HG02840 (cell line): ENCODE data around the gene HAUS1.
A peak's percentile ranks its signal among the peaks of the same experiment; 100 is the strongest.
"Not testable (repeated sequence)": the region's sequence is repeated elsewhere in the genome, so short reads cannot be mapped to it uniquely, and the experiment has no call there.

Source experiments
- ATAC-seq: cut with Tn5 transposase; IDR thresholded peaks from one replicate; pipeline ENCODE4 v1.9.1; 2021; ENCODE audit warnings: mild to moderate bottlenecking, moderate library complexity, moderate number of reproducible peaks; ENCODE audit not compliant: unreplicated experiment, low FRiP score

HAUS1 gene

DNA sequence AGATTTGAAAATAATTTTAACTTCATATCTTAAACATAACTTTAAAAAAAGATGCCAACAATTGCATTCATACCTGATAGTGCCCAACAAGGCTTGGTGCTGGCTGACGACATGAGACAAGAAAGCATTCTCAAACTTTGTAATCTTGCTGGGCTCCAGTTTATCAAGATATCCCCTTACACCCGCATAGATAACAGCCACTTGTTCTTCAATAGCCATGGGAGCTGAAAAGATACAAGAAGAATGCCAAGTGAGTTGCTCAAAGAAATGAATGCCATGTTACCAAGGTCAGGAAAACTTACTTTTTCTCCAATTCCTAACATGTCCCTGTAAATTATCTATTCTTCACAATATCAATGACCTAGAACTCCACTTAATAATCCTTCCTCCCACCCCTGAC, 19.8 kb upstream of the HAUS1 start:
- ATAC-seq, result no peak

DNA sequence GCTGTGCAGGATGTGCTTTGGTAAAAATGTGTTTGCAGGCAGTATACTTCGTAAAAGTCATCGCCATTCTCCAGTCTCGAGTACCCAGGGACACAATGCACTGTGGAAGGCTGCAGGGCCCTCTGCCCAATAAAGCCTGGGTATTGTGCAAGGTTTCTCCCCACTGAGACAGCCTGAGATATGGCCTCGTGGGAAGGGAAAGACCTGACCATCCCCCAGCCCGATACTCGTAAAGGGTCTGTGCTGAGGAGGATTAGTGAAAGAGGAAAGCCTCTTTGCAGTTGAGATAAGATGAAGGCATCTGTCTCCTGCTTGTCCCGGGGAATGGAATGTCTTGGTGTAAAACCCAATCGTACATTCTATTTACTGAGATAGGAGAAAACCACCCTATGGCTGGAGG, 15.7 kb upstream of the HAUS1 start:
- not testable (repeated sequence) for ATAC-seq

DNA sequence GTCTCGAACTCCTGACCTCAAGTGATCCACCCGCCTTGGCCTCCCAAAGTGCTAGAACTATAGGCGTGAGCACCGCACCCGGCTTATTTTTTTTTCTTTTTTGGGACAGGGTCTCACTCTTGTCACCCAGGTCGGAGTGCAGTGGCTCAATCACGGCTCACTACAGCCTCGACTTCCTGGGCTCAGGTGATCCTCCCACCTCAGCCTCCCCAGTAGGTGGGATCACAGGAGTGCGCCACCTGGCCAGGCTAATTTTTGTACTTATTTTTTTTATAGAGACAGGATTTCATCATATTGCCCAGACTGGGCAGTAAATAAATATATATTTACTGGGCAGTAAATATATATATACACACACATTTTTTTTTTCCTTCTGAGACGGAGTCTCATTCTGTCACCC, 8.7 kb upstream of the HAUS1 start:
- ATAC-seq, result no peak

DNA sequence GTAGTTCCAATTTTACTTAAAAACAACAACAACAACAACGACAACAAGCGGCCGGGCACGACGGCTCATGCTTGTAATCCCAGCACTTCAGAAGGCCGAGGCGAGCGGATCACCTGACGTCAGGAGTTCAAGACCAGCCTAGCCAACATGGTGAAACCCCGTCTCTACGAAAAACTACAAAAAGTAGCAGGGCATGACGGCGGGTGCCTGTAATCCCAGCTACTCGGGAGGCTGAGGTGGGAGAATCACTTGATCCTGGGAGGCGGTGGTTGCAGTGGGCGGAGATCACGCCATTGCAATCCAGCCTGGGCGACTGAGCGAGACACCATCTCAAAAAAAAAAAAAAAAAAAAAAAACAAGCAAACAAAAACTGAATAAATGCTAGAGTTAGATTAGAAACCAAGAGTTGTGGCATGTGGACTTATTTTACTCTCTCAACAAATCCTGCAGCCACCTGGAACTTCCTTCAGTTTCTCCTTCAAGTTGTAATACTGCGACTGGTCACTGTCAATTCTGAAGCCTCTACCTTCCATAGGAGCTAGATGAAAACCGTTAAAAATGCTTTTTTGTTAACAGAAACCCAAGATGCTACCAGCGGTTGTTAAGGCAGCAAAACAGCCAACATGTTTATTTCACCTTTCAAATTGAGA, 7.4 kb upstream of the HAUS1 start:
- no peak for ATAC-seq

DNA sequence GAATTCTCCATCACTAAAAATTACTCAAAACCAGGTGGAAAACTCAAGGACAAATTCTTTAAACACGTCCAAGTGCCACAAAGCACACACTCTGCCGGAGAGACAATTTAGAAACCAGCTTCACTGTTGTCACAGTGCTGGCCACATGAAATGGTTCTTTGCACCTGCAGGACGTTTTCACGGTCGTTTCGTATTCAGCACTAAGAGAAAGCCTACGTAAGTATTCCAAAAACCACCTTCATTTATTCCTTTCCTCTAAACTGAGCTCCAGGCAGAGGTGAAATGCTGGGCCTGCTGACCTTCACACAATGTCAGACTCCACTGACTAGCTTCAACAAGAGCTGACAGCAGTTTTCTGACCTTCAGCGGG, 6.8 kb upstream of the HAUS1 start:
- peak; percentile 17 for ATAC-seq

DNA sequence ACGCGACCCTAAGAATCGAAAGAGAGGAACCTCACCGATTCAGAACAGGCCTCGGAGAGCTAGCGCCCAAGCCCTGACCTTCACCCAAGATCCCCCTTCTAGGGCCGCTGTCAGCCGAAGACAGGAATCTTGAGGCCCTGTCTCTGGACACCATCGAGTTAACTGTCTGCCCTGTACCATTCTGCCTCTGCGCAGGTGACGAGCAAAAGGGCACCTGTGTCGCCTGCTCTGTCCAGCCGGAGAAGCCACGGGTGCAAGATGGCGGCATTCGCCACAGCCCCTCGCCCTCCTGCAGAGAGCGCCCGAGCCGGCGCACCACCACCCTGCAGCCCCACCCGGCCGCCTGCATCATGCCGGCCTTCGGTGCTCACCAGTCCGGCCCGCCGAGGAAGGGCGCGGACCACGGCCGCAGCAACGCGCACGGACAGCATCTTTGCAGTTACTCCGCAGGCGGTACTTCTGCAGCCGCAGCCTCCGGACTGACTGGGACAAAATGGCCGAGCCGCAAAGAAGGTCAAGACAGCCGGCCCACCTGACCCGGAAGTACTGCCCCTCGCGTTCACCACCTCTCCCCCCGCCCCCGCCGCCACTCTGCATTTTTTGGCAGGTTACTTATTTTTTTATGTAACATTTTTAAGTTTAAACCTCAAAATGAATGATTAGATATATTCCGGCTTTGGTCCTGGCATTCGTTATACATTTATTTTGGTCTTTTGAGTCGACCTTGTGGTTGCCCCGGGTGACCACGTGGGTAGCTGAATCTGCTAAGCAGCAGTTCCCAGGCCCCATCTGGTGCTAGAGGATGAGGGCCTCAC, 6.2 kb upstream of the HAUS1 start, which contains the start of gene ATP5F1A:
Gene ATP5F1A, minus strand, starts transcription at position 496 of the 815 bp plus-strand sequence. Its CDS starts 65 bp downstream, at position 431.
- peak; percentile 78 for ATAC-seq

DNA sequence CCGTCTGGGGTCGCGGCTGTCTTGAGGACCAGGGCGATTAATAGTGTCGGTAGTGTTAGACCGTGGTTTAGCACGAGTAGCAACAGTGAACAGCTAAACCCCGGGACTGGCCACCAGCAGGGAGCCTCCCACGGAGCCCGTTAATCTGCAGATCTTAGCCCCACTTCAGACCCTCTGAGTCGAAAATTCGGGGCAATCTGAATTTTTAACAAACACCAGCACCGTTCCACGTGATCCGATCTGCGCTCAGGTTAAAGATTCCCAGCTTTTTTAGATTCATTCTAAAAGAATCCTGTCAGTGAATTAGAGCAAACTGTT, 5.6 kb upstream of the HAUS1 start:
- no peak for ATAC-seq

DNA sequence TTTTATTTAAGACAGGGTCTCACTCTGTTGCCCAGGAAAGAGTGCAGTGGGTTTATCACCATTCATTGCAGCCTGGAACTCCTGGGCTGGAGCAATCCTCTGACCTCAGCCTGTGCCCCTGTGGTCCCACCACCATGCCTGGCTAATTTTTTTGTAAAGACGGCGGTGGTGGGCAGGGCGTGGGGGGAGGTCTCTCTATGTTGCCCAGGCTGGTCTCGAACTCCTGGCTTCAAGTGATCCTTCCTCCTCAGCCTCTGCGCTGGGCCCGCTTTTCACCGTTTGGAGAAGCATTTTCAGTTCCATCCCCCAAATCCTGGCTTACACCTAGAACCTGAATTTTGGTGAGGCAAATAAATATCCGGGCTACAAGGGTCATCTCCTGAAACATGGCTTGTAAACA, 4.7 kb upstream of the HAUS1 start:
- no peak for ATAC-seq

DNA sequence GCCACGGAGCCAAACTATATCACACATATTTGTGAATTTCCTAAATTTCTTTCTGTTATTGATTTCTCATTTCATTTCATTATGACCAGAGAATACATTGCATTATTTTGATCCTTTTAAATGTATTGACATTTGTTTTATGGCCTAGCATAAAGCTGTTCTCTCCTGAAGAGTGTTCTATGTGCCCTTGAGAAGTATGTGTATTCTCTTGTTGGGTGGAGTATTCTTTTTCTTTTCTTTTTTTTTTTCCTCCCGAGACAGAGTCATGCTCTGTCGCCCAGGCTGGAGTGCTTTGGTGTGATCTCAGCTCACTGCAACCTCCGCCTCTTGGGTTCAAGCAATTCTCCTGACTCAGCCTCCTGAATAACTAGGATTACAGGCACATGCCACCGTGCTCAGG, 5.2 kb downstream of the HAUS1 start:
- ATAC-seq, result no peak

DNA sequence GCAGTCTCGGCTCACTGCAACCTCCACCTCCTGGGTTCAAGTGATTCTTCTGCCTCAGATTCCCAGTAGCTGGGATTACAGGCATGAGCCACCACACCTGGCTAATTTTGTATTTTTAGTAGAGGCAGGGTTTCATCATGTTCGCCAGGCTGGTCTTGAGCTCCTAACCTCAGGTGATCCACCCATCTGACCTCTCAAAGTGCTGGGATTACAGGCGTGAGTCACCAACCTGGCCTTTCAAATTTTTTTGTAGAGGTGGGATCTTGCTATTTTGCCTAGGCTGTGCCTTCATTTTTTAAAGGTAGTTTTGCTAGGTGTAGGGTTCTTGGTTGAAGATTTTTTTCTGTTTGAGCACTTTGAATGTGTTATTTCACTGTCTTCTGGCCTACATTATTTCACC, 6.2 kb downstream of the HAUS1 start:
- no peak for ATAC-seq

DNA sequence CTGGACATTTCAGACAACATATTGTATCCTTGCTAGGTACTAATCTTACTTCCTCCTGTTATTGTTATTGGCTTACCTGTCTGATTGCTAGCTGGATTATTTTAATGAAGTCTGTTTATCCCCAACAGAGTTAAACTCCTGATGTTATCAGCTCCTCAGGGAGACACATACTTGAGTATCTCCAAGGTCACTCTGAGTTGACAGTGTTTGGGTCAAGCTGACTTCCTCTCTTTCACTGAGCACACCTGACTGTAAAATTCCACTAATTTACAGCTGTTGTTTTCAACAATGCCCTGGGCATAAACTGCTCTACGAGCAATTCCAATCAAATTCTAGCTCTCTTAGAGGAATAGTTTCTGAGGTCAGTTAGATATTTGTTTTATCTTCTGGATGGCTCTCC, 9.6 kb downstream of the HAUS1 start:
- no peak for ATAC-seq

DNA sequence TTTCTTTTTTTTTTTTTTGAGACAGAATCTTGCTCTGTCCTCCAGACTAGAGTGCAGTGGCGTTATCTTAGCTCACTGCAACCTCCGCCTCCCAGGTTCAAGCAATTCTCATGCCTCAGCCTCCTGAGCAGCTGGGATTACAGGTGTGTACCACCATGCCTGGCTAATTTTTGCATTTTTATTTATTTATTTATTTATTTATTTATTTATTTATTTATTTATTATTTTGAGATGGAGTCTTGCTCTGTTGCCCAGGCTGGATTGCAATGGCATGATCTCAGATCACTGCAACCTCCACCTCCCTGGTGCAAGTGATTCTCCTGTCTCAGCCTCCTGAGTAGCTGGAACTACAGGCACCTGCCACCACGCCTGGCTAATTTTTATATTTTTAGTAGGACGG, 22.4 kb downstream of the HAUS1 start:
- ATAC-seq, result not testable (repeated sequence)

DNA sequence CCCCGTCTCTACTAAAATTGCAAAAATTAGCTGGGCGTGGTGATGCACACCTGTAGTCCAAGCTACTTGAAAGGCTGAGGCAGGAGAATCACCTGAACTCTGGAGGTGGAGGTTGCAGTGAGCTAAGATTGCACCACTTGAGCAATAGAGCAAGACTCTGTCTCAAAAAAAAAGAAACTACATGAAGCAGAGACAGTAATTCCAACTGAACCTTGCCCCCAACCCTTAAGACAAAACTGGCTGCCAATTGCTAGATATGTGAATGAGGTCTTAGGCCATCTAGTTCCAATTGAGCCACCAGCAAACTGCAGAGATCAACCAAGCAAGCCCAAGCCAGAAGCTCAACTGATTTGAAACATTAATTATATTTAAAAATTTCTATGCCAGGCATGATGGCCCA, 25.9 kb downstream of the HAUS1 start:
- no peak for ATAC-seq

DNA sequence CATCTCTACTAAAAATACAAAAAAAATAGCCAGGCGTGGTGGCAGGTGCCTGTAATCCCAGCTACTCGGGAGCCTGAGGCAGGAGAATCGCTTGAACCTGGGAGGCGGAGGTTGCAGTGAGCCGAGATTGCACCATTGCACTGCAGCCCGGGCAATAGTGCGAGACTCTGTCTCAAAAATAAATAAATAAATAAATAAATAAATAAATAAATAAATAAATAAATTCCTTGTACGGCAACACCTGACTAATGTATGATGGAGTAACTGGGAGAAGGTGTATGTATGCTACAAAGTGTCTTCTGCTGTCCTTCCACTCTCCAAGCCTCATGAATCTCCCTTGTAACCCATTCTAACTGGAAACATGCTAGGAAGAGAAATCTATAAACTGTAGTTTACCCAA, 26.4 kb downstream of the HAUS1 start:
- not testable (repeated sequence) for ATAC-seq

DNA sequence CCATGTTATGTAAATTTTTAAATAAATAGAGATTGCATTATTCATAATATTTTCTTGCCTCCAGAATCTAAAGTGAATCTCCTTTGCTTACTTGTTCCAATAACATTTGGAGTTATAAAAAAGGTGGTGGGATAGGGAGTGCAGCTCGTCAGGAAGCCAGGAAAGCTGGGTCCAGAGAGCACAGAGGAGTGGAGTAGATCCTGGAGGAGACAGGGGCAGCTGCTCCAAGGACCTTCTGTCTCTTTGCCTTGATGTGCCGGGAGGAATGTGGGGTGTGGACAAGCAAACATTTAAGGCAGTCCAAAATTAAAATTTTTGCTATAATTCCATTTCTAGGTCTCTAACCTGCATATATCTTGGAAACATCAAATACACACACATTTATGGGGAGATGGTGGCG, 29.3 kb downstream of the HAUS1 start:
- ATAC-seq, result no peak

DNA sequence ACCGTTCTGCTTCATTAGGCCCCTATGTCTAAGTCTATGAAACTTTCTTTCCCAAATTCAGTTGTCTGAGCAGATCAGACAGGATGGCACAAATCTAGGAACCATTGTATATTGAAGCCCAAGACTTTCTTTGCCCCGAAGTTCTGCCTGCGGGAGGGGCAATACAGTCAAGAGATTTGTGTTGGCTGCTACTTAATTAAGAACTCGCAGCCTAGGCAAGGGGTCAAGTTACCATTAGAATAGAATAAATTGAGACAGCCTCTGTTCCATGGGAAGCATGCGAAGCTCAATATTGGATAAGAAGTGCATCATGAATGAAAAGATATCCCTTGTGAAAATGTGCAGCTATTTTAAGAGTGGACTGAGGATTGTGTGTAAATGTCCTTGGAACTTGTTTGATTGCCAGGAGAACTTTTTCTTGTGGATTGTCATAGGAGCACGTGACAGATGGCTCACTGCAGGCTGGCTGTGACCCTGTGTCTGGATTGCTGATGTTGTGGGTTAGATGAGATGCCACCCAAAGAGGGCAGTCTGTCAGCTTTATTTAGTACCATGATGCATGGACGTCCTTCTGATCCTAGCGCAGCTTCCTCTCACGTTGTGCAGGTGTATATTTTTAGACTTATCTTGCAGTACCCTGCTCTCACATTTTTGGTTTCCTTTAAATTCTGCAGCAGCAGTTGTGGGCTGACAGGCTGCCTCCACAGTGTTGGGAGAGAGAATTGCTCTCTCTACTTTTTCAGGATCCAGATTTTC, 30.9 kb downstream of the HAUS1 start:
- ATAC-seq, result no peak

DNA sequence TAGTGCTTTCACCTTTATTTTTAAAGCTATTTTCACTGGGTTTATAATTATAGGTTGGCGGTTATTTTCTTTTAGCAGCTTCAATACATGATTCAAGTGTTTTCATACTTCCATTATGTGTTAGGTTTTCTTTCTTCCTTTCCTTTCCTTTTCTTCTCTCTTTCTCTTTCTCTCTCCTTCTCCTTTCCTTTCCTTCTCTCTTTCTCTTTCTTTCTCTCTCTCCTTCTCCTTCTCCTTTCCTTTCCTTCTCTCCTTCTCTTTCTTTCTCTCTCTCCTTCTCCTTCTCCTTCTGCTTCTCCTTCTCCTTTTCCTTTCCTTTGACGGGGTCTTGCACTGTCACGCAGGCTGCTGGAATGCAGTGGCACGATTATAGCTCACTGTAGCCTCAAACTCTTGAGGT, 36.0 kb downstream of the HAUS1 start:
- ATAC-seq, result no peak

DNA sequence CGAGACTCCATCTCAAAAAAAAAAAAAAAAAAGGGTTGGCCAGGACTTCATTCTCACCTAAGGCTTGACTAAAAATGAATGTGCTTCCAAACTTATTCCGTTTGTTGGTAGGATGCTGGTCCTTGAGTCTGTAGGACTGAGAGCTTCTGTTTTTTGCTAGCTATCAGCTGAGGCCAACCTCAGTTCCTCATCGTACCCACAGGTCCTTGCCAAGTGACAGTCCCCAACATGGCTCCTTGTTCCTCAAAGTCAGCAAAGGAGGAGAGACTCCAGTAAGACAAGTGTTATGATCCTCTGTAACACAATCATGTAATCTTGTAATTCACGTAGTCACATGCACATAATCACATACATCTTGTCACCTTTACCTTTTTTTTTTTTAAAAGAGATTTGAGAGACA, 37.0 kb downstream of the HAUS1 start:
- ATAC-seq, result no peak

DNA sequence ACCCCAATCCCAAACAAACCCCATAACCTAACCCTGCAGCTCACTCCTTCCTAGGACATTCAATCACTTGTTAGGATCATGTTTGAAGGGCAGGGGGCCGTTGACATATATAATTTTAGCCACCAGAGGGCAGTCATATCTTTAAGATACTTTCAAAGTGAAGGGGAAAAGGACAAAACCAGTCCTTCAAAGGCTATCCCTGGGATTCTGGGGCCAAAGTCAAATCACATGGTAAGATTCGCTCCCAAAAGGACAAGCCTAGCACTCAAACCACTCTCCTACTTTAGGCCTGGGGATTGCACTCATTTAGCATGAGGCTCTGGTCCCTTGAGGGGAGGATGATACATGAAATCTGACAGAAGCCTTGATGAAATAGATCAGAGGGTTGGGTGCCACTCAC, 44.6 kb downstream of the HAUS1 start:
- ATAC-seq, result no peak

DNA sequence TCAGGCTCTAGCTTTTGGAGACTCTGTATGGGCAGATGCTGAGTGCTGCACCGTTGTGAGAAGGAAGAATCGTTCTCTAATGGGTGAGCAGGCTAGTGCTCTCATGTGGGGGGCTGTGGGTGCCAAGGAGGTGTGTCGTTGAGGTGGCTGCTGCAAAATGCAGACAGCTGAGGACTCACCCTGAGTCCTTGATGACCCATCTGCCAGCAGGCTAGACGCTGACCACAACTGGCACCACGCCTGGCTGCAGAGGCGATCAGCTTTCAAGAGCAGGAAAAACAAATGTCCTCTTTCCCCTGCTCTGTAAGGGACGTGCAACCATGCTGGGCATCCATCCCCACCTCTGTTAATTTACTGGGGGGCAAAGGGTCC, 48.2 kb downstream of the HAUS1 start:
- ATAC-seq, result no peak

DNA sequence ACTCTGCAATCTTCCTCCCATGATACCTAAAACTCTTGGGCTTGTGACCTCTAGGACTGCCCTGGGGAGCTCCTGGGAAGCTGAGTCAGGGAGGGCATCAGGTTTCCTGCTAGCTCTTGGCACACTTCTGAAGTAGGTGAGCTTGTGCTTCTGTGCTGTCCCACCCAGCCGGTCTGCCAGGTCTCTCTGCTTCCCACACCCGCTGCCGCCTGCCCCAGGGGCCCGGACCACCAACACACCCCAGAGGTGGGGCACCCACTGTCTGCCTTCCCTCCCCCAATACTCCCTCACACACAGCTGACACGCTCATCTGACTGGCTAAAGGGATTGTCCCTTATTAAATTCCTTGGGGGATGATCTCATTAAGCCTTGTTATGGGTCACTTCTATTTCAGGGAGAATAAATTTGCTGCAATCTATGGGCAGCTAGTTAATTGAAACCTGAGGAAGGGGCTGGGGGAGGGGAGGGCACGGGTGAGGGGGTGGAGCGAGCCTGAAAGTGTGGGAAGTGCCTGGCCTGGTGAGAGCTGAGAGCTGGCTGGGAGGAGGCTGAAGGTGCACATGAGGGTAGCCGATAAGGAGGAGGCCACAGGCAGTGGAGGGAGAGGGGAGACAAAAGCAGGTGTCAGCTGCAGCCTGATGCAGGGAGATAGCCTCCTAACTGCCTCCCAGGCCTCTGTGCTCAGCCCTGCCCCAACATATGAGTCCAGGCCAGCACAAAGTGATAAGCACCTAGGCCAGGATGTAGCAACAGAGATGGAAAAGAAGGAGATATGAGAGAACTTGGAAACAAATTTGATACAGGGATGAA, 48.8 kb downstream of the HAUS1 start:
- no peak for ATAC-seq
